SK-N-SH (cell line): ENCODE data around the gene TRAM2.

Source experiments
- EP300 ChIP-seq, 2 experiments: IDR thresholded peaks; 2 replicates each; pipeline versions ENCODE4 v1.4.0 to v1.6.1; 2012; ENCODE audit warnings: borderline replicate concordance in 1 of 2, low read depth in 1 of 2, low read length in 1 of 2
- EZH2phosphoT487 ChIP-seq: fragments of 200-600 bp; sonication (generic); IDR thresholded peaks from 2 replicates; pipeline ENCODE4 v1.6.1; 2017; ENCODE audit warnings: low read depth, mixed run types, mild to moderate bottlenecking, antibody characterized with exemption, moderate library complexity, borderline replicate concordance
- MXI1 ChIP-seq: IDR thresholded peaks from 2 replicates; pipeline ENCODE4 v1.6.1; 2012; ENCODE audit warnings: mild to moderate bottlenecking, low read depth, low read length, improper control_type of control experiment
- NRF1 ChIP-seq: IDR thresholded peaks from 2 replicates; pipeline ENCODE4 v1.6.1; 2012; ENCODE audit warnings: low read depth, mild to moderate bottlenecking, low read length
- POLR2AphosphoS5 ChIP-seq: IDR thresholded peaks from 2 replicates; pipeline ENCODE4 v1.6.1; 2012; ENCODE audit warnings: low read depth, low read length
- SIN3A ChIP-seq: IDR thresholded peaks from 2 replicates; pipeline ENCODE4 v1.6.1; 2012; ENCODE audit warnings: low read depth, mild to moderate bottlenecking, low read length, moderate library complexity, borderline replicate concordance
- TAF1 ChIP-seq: IDR thresholded peaks from 2 replicates; pipeline ENCODE4 v1.6.1; 2012; ENCODE audit warnings: low read depth, mild to moderate bottlenecking, low read length, moderate library complexity, borderline replicate concordance
- TF ChIP-seq, protein P1 (sequence below): fragments of 200-600 bp; sonication (generic); IDR thresholded peaks from 2 replicates; pipeline ENCODE4 v1.6.1; 2017; ENCODE audit warnings: antibody characterized with exemption, mild to moderate bottlenecking, moderate library complexity

DNA sequence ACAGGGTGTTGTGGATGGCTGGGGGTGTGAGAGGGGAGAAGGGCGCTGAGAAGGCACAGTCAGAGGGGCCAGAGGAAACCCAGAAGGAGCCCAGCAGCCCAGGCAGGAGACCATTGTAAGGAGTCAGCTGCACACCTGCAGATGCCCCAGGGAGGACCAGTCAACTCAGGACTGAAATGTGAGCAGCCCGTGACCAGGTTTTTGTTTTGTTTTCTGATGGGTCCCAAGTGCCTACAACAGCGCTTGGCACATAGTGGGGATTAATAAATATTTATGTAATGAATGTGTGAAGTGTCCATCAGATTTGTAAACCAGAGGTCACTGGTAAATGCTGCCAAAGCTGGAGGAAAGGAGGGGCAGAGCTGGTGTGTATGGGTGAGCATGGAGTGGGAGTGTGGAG, 30.2 kb downstream of the TRAM2 start:
- TF ChIP-seq POLR2AphosphoS5 (no peak), MXI1 (no peak), NRF1 (no peak), EP300 (IDR thresholded peaks at IDR 0.05; ENCODE audit: borderline replicate concordance in 1 of 2, low read depth in 1 of 2, low read length in 1 of 2) (no peak), TAF1 (no peak), SIN3A (no peak), EZH2phosphoT487 (no peak)
- TF ChIP-seq, protein P1, sequence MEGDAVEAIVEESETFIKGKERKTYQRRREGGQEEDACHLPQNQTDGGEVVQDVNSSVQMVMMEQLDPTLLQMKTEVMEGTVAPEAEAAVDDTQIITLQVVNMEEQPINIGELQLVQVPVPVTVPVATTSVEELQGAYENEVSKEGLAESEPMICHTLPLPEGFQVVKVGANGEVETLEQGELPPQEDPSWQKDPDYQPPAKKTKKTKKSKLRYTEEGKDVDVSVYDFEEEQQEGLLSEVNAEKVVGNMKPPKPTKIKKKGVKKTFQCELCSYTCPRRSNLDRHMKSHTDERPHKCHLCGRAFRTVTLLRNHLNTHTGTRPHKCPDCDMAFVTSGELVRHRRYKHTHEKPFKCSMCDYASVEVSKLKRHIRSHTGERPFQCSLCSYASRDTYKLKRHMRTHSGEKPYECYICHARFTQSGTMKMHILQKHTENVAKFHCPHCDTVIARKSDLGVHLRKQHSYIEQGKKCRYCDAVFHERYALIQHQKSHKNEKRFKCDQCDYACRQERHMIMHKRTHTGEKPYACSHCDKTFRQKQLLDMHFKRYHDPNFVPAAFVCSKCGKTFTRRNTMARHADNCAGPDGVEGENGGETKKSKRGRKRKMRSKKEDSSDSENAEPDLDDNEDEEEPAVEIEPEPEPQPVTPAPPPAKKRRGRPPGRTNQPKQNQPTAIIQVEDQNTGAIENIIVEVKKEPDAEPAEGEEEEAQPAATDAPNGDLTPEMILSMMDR, result no peak
